ENCODE results near the gene VAV2. TPM values are rescaled to one million over a fixed set of nuclear protein-coding genes. Genes with fewer than 3 reads are reported as not detected.

Gene VAV2
- total RNA-seq, 1 donor from 2014 or later = 8.3 TPM

- DNase-seq (ENCODE audit: extremely low spot score in 2 of 2) = no peak
- intact Hi-C loops (cut with DNase I) = no loop called here
Measured at GRCh38 chr9:133934482-133935232, 57.5 kb downstream of the VAV2 start.

GRCh38 chr9:133933426-133934026 lies 58.6 kb downstream of the VAV2 start:
- Histone ChIP-seq H3K27ac (no peak overlapping the region), H3K27me3 (no peaks in the 10 kb centered on the region), H3K36me3 (no peaks in the 10 kb centered on the region), H3K4me1 (peaks cover 18% of the 10 kb centered on the region), H3K9me3 (no peaks in the 10 kb centered on the region), H3K4me3 (no peak overlapping the region)
- intact Hi-C loops (cut with DNase I) = no loop called here
- TF ChIP-seq POLR2AphosphoS5 (IDR thresholded peaks at IDR 0.05; ENCODE audit: insufficient read depth in 1 of 2, low read depth in 1 of 2) = no peak
- no peak for TF ChIP-seq CTCF (IDR thresholded peaks at IDR 0.05)
- no peak for TF ChIP-seq POLR2A (IDR thresholded peaks at IDR 0.05)
- DNase-seq (ENCODE audit: extremely low spot score in 2 of 2) = no peak

More at GRCh38 chr9:133934482-133935232, 57.5 kb downstream of the VAV2 start:
- no peak for TF ChIP-seq CTCF (IDR thresholded peaks at IDR 0.05)
- no peaks in the 10 kb centered on the region for H3K9me3 ChIP-seq
- H3K27me3 ChIP-seq = no peaks in the 10 kb centered on the region
- H3K4me3 ChIP-seq = no peak overlapping the region
- H3K4me1 ChIP-seq = peaks cover 18% of the 10 kb centered on the region
- no peaks in the 10 kb centered on the region for H3K36me3 ChIP-seq
- H3K27ac ChIP-seq = no peak overlapping the region

DNA sequence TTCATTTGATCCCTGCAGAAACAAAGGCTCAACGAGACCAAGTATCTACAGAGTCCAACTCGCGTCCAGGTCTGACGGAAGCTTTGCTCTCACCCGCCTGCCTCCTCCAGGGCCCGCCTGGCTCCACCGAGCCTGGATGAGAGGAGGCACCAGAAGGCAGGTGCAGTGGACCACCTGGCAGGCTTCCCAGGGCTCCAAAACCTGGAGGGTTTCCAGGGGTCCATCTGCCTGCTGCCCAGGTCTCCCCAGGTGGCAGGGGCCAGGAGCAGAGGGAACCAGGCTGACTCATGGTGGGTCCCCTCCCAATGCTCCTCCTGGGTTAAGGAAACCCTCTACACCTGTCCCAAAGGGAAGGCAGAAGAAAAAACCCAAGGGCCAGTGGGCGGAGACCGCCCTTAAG lies 59.5 kb downstream of the VAV2 start:
- DNase-seq (ENCODE audit: extremely low spot score in 2 of 2) = no peak
- Histone ChIP-seq H3K4me3 (no peak overlapping the region), H3K4me1 (peaks cover 18% of the 10 kb centered on the region), H3K27ac (no peak overlapping the region), H3K27me3 (no peaks in the 10 kb centered on the region), H3K36me3 (no peaks in the 10 kb centered on the region), H3K9me3 (no peaks in the 10 kb centered on the region)
- intact Hi-C loops (cut with DNase I) = no loop called here
- TF ChIP-seq POLR2AphosphoS5 (IDR thresholded peaks at IDR 0.05; ENCODE audit: insufficient read depth in 1 of 2, low read depth in 1 of 2) = no peak
- TF ChIP-seq CTCF (IDR thresholded peaks at IDR 0.05) = no peak
- TF ChIP-seq POLR2A (IDR thresholded peaks at IDR 0.05) = no peak

DNA sequence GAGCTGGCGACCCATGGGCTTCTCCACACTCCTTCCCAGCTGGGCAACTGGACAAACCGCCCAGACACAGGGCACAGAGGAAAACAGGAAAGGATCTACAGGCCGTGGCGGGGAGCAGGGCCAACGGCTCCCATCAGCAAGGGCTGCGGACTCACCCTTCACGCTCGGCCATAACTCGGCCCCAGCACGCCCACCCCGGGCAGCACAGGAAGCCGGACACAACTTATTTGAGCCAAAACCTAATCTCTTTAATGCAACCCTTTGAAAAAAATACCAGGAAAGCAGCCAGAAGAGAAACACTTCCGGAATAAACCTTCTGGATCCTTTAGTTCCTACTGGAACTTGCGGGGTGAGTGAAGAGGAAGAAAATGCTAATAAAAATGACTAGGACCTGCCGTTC lies 59.9 kb downstream of the VAV2 start:
- no peak for DNase-seq (ENCODE audit: extremely low spot score in 2 of 2)
- Histone ChIP-seq H3K27me3 (no peaks in the 10 kb centered on the region), H3K9me3 (no peaks in the 10 kb centered on the region), H3K4me3 (no peak overlapping the region), H3K4me1 (peaks cover 18% of the 10 kb centered on the region), H3K36me3 (no peaks in the 10 kb centered on the region), H3K27ac (no peak overlapping the region)
- intact Hi-C loops (cut with DNase I) = no loop called here
- TF ChIP-seq POLR2A (IDR thresholded peaks at IDR 0.05) (no peak), CTCF (IDR thresholded peaks at IDR 0.05) (no peak)
